ENCODE results near the gene PKHD1. TPM values are rescaled to one million over a fixed set of nuclear protein-coding genes. Genes with fewer than 3 reads are reported as not detected.

Gene PKHD1
- total RNA-seq, 1 experiment from 2014 or later = 0.14 TPM

DNA sequence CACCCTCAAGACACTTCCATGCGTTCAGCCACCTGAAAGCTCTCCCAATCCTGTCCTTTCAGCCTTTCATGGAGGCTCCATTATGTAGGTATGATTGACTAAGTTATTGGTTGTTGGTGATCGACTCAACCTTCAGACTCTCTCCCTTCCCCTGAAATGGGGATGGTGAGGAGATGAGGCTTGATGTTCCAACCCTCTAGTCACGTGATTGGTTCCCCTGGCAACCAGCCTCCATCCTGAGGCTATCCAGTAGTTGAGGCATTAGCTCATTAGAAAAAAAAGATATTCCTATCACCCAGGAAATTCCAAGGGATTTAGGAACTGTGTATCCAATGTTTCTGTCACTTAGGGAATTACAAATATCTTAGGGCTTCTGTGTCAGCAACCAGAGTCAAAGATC is 426.6 kb downstream of the PKHD1 start:
- DNase-seq = no peak
- H3K27me3 ChIP-seq (ENCODE audit: control insufficient read depth, insufficient read depth, low read length) = no peaks in the 10 kb centered on the region; the same call in 1 of the 2 replicates
- H3K36me3 ChIP-seq (replicated peaks; ENCODE audit: control insufficient read depth, insufficient read depth, low read length) = no peaks in the 10 kb centered on the region
- H3K4me3 ChIP-seq (ENCODE audit: insufficient read depth, low read depth, low read length) = no peak overlapping the region

DNA sequence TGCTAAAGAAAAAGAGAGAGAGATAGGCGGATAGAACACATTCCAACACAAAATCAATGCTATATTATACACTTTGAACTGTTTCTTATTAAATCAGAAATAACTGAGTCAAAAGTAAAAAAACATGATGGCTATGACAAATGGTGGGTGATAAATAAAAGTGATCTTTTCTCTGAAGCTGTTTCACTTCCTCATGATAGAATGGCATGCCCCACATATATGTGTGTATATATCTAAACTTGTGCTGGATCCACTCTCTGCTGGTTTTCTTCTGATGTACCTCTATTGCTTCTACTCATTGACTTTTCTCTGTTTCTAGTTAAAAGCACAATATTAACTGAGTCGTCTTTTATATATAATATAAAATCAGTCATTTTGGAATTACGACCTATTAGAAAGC is 429.9 kb downstream of the PKHD1 start:
- Histone ChIP-seq H3K36me3 (replicated peaks; ENCODE audit: control insufficient read depth, insufficient read depth, low read length) (no peaks in the 10 kb centered on the region), H3K4me3 (ENCODE audit: insufficient read depth, low read depth, low read length) (no peak overlapping the region), H3K27me3 (ENCODE audit: control insufficient read depth, insufficient read depth, low read length) (no peaks in the 10 kb centered on the region; the same call in 1 of the 2 replicates)
- no peak for DNase-seq

DNA sequence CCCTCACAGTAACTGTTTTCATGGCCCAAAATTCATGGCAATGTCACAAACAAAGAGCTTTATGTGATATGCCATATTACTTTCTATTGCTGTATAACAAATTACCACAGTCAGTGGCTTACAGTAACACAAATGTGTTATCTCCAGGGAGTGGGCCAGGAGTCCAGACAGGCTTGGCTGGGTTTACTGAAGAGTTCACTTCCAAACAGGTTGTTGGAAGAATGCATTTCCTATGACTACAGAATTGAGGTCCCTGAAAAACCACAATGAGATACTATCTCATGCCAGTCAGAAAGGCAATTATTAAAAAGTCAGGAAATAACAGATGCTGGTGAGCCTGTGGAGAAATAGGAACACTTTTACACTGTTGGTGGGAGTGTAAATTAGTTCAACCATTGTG is 431.9 kb downstream of the PKHD1 start:
- DNase-seq = no peak
- no peaks in the 10 kb centered on the region for H3K36me3 ChIP-seq (replicated peaks; ENCODE audit: control insufficient read depth, insufficient read depth, low read length)
- H3K4me3 ChIP-seq (ENCODE audit: insufficient read depth, low read depth, low read length) = no peak overlapping the region
- no peaks in the 10 kb centered on the region for H3K27me3 ChIP-seq (ENCODE audit: control insufficient read depth, insufficient read depth, low read length)

DNA sequence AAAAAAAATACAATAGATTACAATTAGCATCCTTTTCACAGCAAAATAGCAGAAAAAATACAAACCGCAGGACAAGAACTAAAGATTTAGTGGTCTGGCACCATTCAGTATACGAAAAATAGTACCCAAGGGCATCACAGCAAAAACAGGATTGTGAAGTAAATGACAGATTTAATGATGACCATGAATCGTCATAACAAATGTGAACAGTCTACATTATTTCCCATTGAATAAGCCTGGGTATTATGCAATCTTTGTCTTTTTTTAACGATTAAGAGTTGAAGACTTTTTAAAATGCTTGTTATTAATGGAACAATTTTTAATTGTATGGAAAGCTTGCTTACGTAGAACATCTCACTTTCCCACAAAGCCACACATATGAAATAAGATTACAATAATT is 432.8 kb downstream of the PKHD1 start:
- no peak overlapping the region for H3K4me3 ChIP-seq (ENCODE audit: insufficient read depth, low read depth, low read length)
- H3K27me3 ChIP-seq (ENCODE audit: control insufficient read depth, insufficient read depth, low read length) = no peaks in the 10 kb centered on the region
- no peaks in the 10 kb centered on the region for H3K36me3 ChIP-seq (replicated peaks; ENCODE audit: control insufficient read depth, insufficient read depth, low read length)
- DNase-seq = no peak

DNA sequence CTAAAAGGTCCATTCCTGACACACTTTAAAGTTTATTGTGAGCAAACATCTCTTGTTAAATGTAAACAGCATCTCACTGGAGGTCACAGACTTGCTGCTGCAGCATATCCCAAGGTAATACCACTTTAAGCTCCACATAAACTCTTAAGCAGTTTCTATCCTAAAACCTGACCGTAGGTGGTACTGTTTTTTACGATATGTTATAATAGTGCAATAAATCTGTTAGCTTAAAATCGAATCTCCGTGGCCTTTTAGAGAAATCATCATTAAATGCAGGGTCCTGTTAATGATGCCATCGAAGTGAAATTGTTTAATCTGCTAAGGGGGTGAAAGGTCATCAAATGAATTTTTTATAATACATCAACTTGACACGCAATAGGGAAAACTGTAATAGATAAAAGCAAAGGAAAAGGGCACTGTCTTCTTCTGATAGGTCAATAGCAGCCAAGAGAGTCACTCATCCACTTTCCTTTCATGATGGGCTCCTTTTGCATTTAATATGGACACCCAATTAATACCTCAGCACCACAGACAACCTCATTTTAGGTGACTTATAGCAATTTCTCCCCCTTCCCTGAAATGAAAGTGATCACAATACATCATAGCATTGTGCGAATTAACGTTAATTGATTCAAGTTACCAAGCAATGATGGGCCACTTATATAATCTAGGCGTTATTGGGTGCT is 436.1 kb downstream of the PKHD1 start:
- no peak overlapping the region for H3K4me3 ChIP-seq (ENCODE audit: insufficient read depth, low read depth, low read length)
- no peaks in the 10 kb centered on the region for H3K27me3 ChIP-seq (ENCODE audit: control insufficient read depth, insufficient read depth, low read length)
- DNase-seq = no peak
- no peaks in the 10 kb centered on the region for H3K36me3 ChIP-seq (replicated peaks; ENCODE audit: control insufficient read depth, insufficient read depth, low read length)

DNA sequence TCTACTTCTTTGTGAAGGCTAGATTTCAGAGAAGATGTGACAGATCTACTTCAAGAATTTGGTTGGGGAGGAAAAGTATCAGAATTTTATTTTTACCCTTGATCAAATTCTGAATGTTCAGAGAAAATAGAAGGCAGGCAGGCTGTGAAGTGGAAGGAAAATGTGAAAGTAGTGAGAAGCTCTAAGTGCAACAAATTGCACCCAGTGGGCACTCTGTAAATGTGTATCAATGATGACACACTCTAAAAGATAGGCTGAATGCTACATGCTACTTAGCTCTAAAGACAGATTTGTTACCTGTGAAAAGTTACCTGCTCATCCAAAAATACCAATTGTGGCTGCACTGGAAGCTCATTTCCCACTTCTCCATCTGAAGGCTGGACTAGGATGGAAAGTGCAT is 438.6 kb downstream of the PKHD1 start:
- Histone ChIP-seq H3K27me3 (ENCODE audit: control insufficient read depth, insufficient read depth, low read length) (no peaks in the 10 kb centered on the region), H3K4me3 (ENCODE audit: insufficient read depth, low read depth, low read length) (no peak overlapping the region), H3K36me3 (replicated peaks; ENCODE audit: control insufficient read depth, insufficient read depth, low read length) (no peaks in the 10 kb centered on the region)
- DNase-seq = no peak

DNA sequence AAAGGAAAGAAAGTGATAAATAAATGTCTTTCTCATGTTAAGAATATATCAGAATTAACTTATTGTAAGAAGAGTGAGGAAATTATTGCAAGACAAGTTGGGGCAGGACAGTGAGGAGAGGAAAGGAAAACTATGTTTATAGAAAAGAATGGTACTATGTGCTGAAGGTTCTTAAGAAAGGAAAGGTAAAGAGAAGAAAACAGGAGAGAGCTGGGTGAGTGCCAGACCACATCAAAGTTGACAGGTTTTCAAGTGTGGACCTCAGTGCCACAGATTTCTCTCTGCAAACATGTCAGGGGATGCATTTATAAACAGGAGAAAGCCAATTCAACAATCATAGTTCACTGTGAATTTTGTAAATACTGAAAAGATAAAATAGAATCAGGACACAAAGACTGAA is 439.2 kb downstream of the PKHD1 start:
- no peak for DNase-seq
- H3K36me3 ChIP-seq (replicated peaks; ENCODE audit: control insufficient read depth, insufficient read depth, low read length) = no peaks in the 10 kb centered on the region
- H3K4me3 ChIP-seq (ENCODE audit: insufficient read depth, low read depth, low read length) = no peak overlapping the region
- no peaks in the 10 kb centered on the region for H3K27me3 ChIP-seq (ENCODE audit: control insufficient read depth, insufficient read depth, low read length)

DNA sequence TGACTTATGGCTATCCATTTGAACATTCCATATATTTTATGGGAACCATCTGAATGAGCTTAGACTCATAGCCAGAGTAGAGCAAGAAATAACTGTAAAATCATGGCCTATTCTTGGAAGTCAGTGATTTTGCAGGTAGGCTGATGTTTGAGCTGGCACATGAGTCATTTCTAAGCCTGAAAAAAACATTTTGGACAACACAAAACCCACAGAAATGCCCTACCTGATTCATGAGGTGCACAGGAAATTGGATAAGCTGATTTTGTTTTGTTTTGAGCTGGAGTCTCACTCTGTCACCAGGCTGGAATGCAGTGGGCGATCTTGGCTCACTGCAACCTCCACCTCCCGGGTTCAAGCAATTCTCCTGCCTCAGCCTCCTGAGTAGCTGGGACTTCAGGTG is 443.0 kb downstream of the PKHD1 start:
- no peaks in the 10 kb centered on the region for H3K36me3 ChIP-seq (replicated peaks; ENCODE audit: control insufficient read depth, insufficient read depth, low read length)
- no peaks in the 10 kb centered on the region for H3K27me3 ChIP-seq (ENCODE audit: control insufficient read depth, insufficient read depth, low read length)
- H3K4me3 ChIP-seq (ENCODE audit: insufficient read depth, low read depth, low read length) = no peak overlapping the region
- no peak for DNase-seq

DNA sequence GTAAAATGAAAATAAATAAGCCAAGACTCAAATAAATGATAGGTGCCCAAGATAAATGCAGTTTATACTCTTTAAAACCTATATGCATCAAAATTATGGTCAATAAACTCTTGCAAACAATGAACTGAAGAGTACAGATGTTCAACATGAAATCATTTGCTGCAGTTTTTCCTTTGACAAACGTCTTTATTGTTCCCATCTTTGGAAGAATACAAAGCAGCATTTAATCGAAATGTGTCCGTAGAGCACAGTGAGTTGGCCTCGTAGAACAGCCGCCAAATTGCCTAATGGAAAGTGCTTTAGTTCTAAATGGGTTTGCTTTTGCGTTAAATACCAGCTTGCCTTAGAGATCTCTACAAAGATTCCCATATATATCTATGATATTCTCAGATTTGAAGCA is 447.4 kb downstream of the PKHD1 start:
- H3K36me3 ChIP-seq (replicated peaks; ENCODE audit: control insufficient read depth, insufficient read depth, low read length) = no peaks in the 10 kb centered on the region
- DNase-seq = no peak
- H3K27me3 ChIP-seq (ENCODE audit: control insufficient read depth, insufficient read depth, low read length) = no peaks in the 10 kb centered on the region
- no peak overlapping the region for H3K4me3 ChIP-seq (ENCODE audit: insufficient read depth, low read depth, low read length)

DNA sequence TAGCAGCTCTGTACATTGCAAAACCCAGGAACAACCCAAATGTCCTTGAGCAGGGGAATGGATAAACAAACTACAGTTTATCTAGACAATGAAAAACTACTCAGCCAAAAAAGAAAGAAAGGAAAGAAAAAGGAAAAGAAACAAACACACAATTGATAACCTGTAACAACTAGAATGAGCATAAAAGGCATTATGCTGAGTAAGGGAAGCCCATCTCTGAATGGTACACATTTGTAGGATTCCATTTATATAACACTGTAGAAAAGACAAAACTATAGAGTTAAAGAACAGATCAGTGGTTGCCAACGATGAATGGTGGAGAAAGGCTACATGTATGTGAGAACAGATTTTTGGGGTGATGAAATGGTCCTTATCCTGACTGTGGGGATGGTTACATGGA is 454.0 kb downstream of the PKHD1 start:
- H3K27me3 ChIP-seq (ENCODE audit: control insufficient read depth, insufficient read depth, low read length) = no peaks in the 10 kb centered on the region
- no peak for DNase-seq
- no peak overlapping the region for H3K4me3 ChIP-seq (ENCODE audit: insufficient read depth, low read depth, low read length)
- H3K36me3 ChIP-seq (replicated peaks; ENCODE audit: control insufficient read depth, insufficient read depth, low read length) = no peaks in the 10 kb centered on the region

DNA sequence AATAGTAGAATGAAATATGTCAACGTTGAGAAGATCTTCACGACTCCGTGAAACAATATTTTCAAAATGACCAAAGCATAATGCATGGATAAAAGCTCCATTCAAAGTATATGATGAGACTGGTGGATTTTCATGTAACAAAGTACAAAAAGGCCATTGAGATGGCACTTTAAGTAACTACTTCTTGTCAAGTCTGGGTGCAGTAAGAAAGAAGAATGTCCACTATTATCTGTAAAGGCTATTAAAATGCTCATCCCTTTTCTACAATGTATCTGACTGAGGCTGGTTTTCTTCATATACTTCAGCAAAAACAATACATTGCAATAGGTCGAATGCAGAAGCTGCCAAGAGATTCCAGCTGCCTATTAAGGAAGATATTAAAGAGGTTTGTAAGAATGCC is 457.4 kb downstream of the PKHD1 start:
- Histone ChIP-seq H3K36me3 (replicated peaks; ENCODE audit: control insufficient read depth, insufficient read depth, low read length) (no peaks in the 10 kb centered on the region), H3K4me3 (ENCODE audit: insufficient read depth, low read depth, low read length) (no peak overlapping the region), H3K27me3 (ENCODE audit: control insufficient read depth, insufficient read depth, low read length) (no peaks in the 10 kb centered on the region)
- no peak for DNase-seq

DNA sequence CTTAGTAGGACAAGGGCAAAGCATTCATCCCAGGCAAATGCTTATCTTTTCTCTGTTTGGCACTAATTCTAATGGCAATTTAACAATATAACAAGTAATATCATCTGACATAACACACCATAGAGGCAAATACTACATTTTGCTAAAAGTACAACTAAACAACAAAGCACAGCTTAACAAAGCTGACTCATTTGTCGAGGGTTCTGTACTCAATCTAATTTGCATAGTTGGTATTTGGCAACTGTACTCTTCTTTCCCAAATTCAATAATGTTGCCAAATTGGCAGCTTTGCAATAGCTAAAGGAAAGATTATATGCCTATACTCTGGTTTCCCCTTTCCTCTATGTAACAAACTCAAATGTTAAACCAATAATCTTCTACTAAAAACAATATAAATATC is 461.0 kb downstream of the PKHD1 start:
- DNase-seq = no peak
- Histone ChIP-seq H3K27me3 (ENCODE audit: control insufficient read depth, insufficient read depth, low read length) (no peaks in the 10 kb centered on the region), H3K4me3 (ENCODE audit: insufficient read depth, low read depth, low read length) (no peak overlapping the region), H3K36me3 (replicated peaks; ENCODE audit: control insufficient read depth, insufficient read depth, low read length) (no peaks in the 10 kb centered on the region)

DNA sequence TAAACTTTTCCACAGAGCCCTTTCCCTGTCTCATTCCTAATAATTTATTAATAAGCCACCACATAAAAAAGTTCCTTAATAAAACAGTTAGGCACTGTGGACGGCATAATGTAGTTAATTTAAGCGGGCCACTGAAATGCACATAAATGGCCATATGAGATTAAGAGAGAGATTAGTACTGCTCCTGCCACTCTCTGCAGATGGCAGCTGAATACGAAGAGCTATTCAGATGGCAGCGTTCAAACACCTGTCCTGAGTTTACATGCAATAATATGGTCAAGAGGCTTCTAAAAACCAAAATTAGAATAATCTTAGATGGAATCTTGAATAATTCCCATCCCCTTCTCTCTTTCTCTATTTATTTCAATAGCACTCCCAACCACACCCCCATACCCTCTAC is 461.8 kb downstream of the PKHD1 start:
- no peak for DNase-seq
- Histone ChIP-seq H3K4me3 (ENCODE audit: insufficient read depth, low read depth, low read length) (no peak overlapping the region), H3K36me3 (replicated peaks; ENCODE audit: control insufficient read depth, insufficient read depth, low read length) (no peaks in the 10 kb centered on the region), H3K27me3 (ENCODE audit: control insufficient read depth, insufficient read depth, low read length) (no peaks in the 10 kb centered on the region)

DNA sequence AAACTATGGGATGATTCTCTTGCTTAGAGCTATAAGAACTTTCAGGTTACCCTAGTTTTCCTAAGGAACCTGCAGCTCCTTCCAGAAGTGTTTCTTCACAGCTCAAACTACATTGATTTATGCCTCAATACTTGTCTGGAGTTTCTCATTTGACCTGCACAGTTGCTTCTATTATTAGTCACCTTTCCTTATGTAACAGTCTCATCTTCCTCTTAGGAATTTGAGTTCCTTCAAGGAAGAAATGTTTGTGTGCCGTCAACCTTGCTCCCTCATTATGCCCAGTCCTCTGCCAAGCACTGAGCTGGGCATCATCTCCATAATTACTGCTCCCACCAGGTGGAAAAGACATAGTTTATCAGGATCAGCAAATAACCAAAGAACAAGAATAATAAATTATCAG is 466.4 kb downstream of the PKHD1 start:
- DNase-seq = no peak
- H3K4me3 ChIP-seq (ENCODE audit: insufficient read depth, low read depth, low read length) = no peak overlapping the region

DNA sequence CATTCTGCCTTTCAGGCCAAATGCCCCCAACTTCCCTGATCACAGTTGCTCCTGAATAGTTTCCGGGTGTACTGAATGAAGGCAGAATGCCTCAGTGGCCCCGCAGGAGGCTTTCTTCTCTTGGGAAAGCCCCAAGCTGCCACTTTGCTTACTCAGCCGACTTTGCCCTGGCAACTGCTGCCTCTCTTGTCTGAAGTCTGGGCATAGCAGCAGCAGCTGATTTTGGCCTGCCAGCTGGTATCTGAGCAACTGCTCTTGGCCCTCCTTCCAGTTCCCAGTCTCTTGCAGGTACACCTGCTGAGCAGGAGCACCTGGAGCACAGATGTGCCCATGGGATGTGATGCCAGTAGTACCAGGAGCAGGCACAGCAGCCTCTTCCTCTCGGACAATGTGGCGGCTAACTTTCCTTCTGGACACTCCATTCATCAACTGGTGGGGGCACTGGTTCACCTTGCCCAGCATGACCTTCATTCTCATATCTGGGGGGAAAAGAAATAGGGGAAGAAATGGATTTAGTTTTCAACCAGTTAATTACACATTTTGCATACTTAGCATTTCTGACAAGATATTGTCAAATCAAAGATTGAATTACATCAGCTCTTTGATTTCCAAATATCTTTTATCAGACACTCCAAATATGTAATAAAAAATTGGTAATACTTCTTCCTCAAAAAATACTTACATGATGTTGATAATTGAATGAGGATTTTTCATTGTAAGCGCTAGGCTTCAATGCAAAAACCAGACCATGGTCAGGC is 468.2 kb downstream of the PKHD1 start:
- Histone ChIP-seq H3K36me3 (replicated peaks; ENCODE audit: control insufficient read depth, insufficient read depth, low read length) (no peaks in the 10 kb centered on the region), H3K27me3 (ENCODE audit: control insufficient read depth, insufficient read depth, low read length) (no peaks in the 10 kb centered on the region), H3K4me3 (ENCODE audit: insufficient read depth, low read depth, low read length) (no peak overlapping the region)
- DNase-seq = no peak

More for the DNA sequence above, 466.4 kb downstream of the PKHD1 start:
- Histone ChIP-seq H3K36me3 (replicated peaks; ENCODE audit: control insufficient read depth, insufficient read depth, low read length) (no peaks in the 10 kb centered on the region), H3K27me3 (ENCODE audit: control insufficient read depth, insufficient read depth, low read length) (no peaks in the 10 kb centered on the region)
